Neural cell (in vitro differentiated cells): ENCODE measurements around the gene TRIO. TPM values are rescaled to one million over a fixed set of nuclear protein-coding genes. Genes with fewer than 3 reads are reported as not detected.

Experiments
- H2AFZ ChIP-seq: fragments of 200-600, 300-800 bp; sonication (generic), shearing (Covaris generic); 2 replicates; pipeline ENCODE4 v1.6.0; 2014; ENCODE audit warnings: low read depth, mild to moderate bottlenecking, antibody characterized with exemption, low read length, moderate library complexity
- H3F3A ChIP-seq: fragments of 200-600 bp; shearing (Covaris generic); 2 replicates; pipeline ENCODE4 v1.6.1; 2016; ENCODE audit warnings: mild to moderate bottlenecking, moderate library complexity, mixed read lengths, antibody characterized with exemption, low read length; ENCODE audit not compliant: insufficient read depth, poor library complexity, severe bottlenecking
- H3K27ac ChIP-seq: fragments of 200-600, 300-800 bp; sonication (generic), shearing (Covaris generic); 2 replicates; pipeline ENCODE4 v1.5.1; 2014; ENCODE audit warnings: mild to moderate bottlenecking, low read length, moderate library complexity
- H3K27me3 ChIP-seq: fragments of 300-800, 200-600 bp; sonication (generic), shearing (Covaris generic); 2 replicates; pipeline ENCODE4 v1.6.0; 2014; ENCODE audit warnings: mild to moderate bottlenecking, low read depth, low read length, moderate library complexity; ENCODE audit not compliant: insufficient read depth
- H3K36me3 ChIP-seq: fragments of 300-800, 200-600 bp; sonication (generic), shearing (Covaris generic); 2 replicates; pipeline ENCODE4 v1.5.1; 2014; ENCODE audit warnings: mild to moderate bottlenecking, antibody characterized with exemption, low read length, moderate library complexity; ENCODE audit not compliant: insufficient read depth
- H3K4me2 ChIP-seq: fragments of 300-800, 200-600 bp; sonication (generic), shearing (Covaris generic); 2 replicates; pipeline ENCODE4 v1.6.0; 2014; ENCODE audit warnings: mild to moderate bottlenecking, low read length
- H3K4me3 ChIP-seq: fragments of 300-800, 200-600 bp; sonication (generic), shearing (Covaris generic); 2 replicates; pipeline ENCODE4 v1.5.1; 2014; ENCODE audit warnings: mild to moderate bottlenecking, low read length, moderate library complexity
- H3K79me2 ChIP-seq: fragments of 200-600 bp; shearing (Covaris generic); replicated peaks from 2 replicates; pipeline ENCODE4 v1.6.0; 2014; ENCODE audit warnings: mild to moderate bottlenecking, low read length, moderate library complexity; ENCODE audit not compliant: insufficient read depth
- H3K9ac ChIP-seq: fragments of 300-800, 200-600 bp; sonication (generic), shearing (Covaris generic); 2 replicates; pipeline ENCODE4 v1.6.1; 2016; ENCODE audit warnings: mild to moderate bottlenecking, low read length, mixed read lengths
- H3K9me2 ChIP-seq: fragments of 200-600 bp; shearing (Covaris generic); 2 replicates; pipeline ENCODE4 v1.6.1; 2016; ENCODE audit warnings: mild to moderate bottlenecking, low read length, mixed read lengths; ENCODE audit not compliant: insufficient read depth
- H3K9me3 ChIP-seq: fragments of 200-600, 300-800 bp; sonication (generic), shearing (Covaris generic); 2 replicates; pipeline ENCODE4 v1.6.1; 2016; ENCODE audit warnings: mild to moderate bottlenecking, mixed run types, low read length, moderate library complexity, mixed read lengths
- H4K20me1 ChIP-seq: fragments of 200-600 bp; shearing (Covaris generic); 2 replicates; pipeline ENCODE4 v1.6.1; 2016; ENCODE audit warnings: mild to moderate bottlenecking, mixed run types; ENCODE audit not compliant: insufficient read depth
- CTCF ChIP-seq: fragments of 450-650 bp; IDR thresholded peaks from 2 replicates; pipeline ENCODE4 v1.5.1; 2014; ENCODE audit warnings: antibody characterized with exemption, mild to moderate bottlenecking, moderate library complexity; ENCODE audit not compliant: poor library complexity, severe bottlenecking
- EP300 ChIP-seq: fragments of 450-650 bp; conservative IDR thresholded peaks from 2 replicates; pipeline ENCODE4 v1.6.1; 2014; ENCODE audit warnings: antibody characterized with exemption, mild to moderate bottlenecking, moderate library complexity; ENCODE audit not compliant: poor library complexity, severe bottlenecking
- EZH2 ChIP-seq: fragments of 200-600, 300-800 bp; shearing (Covaris generic), sonication (generic); IDR thresholded peaks from 2 replicates; pipeline ENCODE4 v1.6.1; 2014; ENCODE audit warnings: antibody characterized with exemption, low read length, borderline replicate concordance, mild to moderate bottlenecking; ENCODE audit not compliant: insufficient read depth, poor library complexity, severe bottlenecking
- MXI1 ChIP-seq: fragments of 450-650 bp; conservative IDR thresholded peaks from 2 replicates; pipeline ENCODE4 v1.6.1; 2014; ENCODE audit warnings: antibody characterized with exemption, mild to moderate bottlenecking; ENCODE audit not compliant: poor library complexity, severe bottlenecking
- POLR2AphosphoS5 ChIP-seq: IDR thresholded peaks from 2 replicates; pipeline ENCODE4 v1.6.1; 2012
- RAD21 ChIP-seq: fragments of 450-650 bp; conservative IDR thresholded peaks from 2 replicates; pipeline ENCODE4 v1.6.1; 2014; ENCODE audit warnings: antibody characterized with exemption, mild to moderate bottlenecking, moderate library complexity
- REST ChIP-seq: IDR thresholded peaks from 2 replicates; pipeline ENCODE4 v1.6.1; 2012; ENCODE audit warnings: borderline replicate concordance
- SMC3 ChIP-seq: fragments of 450-650 bp; conservative IDR thresholded peaks from 2 replicates; pipeline ENCODE4 v1.6.1; 2014; ENCODE audit warnings: antibody characterized with exemption, mild to moderate bottlenecking, moderate library complexity; ENCODE audit not compliant: poor library complexity
- TAF1 ChIP-seq: IDR thresholded peaks from 2 replicates; pipeline ENCODE4 v1.6.1; 2012; ENCODE audit warnings: low read depth
- polyA plus RNA-seq: library from polyadenylated mRNA; depleted of rRNA; stranded (reverse); fragments of >200 nt; gene quantifications from 2 replicates; pipeline ENCODE4 v1.2.3, GENCODE V29; 2014

Gene TRIO
- polyA plus RNA-seq, 1 donor from 2014 or later: 168 TPM

- Histone ChIP-seq H3K9me3 (no peaks in the 10 kb centered on the region), H2AFZ (no peak overlapping the region), H3K36me3 (no peaks in the 10 kb centered on the region), H4K20me1 (no peaks in the 10 kb centered on the region), H3K9me2 (no peaks in the 10 kb centered on the region), H3K79me2 (no peaks in the 10 kb centered on the region), H3F3A (no peaks in the 10 kb centered on the region), H3K9ac (no peak overlapping the region), H3K27ac (no peak overlapping the region), H3K4me2 (no peak overlapping the region), H3K4me3 (no peak overlapping the region), H3K27me3 (no peaks in the 10 kb centered on the region)
- TF ChIP-seq TAF1 (no peak), MXI1 (no peak), EZH2 (no peak), RAD21 (no peak), POLR2AphosphoS5 (no peak), EP300 (no peak), SMC3 (no peak), CTCF (no peak), REST (no peak)
These were observed 383.4 kb downstream of the TRIO start for GRCh38 chr5:14526493-14526892.

- TF ChIP-seq CTCF (no peak), TAF1 (no peak), SMC3 (no peak), EP300 (no peak), MXI1 (no peak), RAD21 (no peak), REST (no peak), EZH2 (no peak), POLR2AphosphoS5 (no peak)
- Histone ChIP-seq H3F3A (no peaks in the 10 kb centered on the region), H3K9me2 (no peaks in the 10 kb centered on the region), H3K9ac (no peak overlapping the region), H3K27me3 (no peaks in the 10 kb centered on the region), H3K4me3 (no peak overlapping the region), H3K9me3 (no peaks in the 10 kb centered on the region), H3K36me3 (no peaks in the 10 kb centered on the region), H2AFZ (no peak overlapping the region), H3K27ac (no peak overlapping the region), H3K79me2 (no peaks in the 10 kb centered on the region), H3K4me2 (no peak overlapping the region), H4K20me1 (no peaks in the 10 kb centered on the region)
These were observed 385.0 kb downstream of the TRIO start for GRCh38 chr5:14528115-14528514.
